Epithelial cell of proximal tubule (primary cell): Measurements from ENCODE around the gene MYLK4. TPM values are rescaled to one million over a fixed set of nuclear protein-coding genes. Genes with fewer than 3 reads are reported as not detected.

Experiments
- DNase-seq: peaks from one replicate; pipeline ENCODE4 v3.0.0-alpha.2; 2011; ENCODE audit warnings: low read depth
- H3K4me3 ChIP-seq: 2 replicates; pipeline ENCODE4 v1.5.1; 2011; ENCODE audit warnings: low read depth, mild to moderate bottlenecking, low read length
- total RNA-seq: library from RNA; depleted of rRNA; stranded (reverse); fragments of >200 nt; gene quantifications from 2 replicates; pipeline ENCODE4 v1.2.3, GENCODE V29; 2015
- TF ChIP-seq, protein P1 (sequence below): conservative IDR thresholded peaks from 2 replicates; pipeline ENCODE4 v1.5.1; 2012; ENCODE audit warnings: low read depth, mild to moderate bottlenecking, low read length

Gene MYLK4
- total RNA-seq, 1 donor from 2014 or later = 0.46 TPM

DNA sequence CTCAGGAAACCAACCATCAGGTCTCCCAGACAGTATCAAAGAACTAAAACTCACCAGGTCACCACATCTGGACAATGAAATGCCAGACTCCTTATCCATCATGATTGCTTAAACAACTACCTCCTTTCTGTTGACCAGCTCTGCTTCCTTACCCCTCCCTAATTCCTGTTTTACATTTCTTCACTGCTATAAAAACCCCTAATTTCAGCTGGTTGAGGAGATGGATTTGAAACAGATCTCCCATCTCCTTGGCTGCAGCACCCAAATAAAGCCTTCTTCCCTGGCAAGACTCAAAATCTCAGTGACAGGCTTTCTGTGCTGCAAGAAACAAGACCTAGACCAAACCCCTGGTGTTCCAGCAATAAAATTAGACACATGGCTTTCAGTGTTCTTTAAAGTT is 40.3 kb downstream of the MYLK4 start:
- no peak overlapping the region for H3K4me3 ChIP-seq
- DNase-seq = no peak
- TF ChIP-seq, protein P1, sequence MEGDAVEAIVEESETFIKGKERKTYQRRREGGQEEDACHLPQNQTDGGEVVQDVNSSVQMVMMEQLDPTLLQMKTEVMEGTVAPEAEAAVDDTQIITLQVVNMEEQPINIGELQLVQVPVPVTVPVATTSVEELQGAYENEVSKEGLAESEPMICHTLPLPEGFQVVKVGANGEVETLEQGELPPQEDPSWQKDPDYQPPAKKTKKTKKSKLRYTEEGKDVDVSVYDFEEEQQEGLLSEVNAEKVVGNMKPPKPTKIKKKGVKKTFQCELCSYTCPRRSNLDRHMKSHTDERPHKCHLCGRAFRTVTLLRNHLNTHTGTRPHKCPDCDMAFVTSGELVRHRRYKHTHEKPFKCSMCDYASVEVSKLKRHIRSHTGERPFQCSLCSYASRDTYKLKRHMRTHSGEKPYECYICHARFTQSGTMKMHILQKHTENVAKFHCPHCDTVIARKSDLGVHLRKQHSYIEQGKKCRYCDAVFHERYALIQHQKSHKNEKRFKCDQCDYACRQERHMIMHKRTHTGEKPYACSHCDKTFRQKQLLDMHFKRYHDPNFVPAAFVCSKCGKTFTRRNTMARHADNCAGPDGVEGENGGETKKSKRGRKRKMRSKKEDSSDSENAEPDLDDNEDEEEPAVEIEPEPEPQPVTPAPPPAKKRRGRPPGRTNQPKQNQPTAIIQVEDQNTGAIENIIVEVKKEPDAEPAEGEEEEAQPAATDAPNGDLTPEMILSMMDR = no peak

DNA sequence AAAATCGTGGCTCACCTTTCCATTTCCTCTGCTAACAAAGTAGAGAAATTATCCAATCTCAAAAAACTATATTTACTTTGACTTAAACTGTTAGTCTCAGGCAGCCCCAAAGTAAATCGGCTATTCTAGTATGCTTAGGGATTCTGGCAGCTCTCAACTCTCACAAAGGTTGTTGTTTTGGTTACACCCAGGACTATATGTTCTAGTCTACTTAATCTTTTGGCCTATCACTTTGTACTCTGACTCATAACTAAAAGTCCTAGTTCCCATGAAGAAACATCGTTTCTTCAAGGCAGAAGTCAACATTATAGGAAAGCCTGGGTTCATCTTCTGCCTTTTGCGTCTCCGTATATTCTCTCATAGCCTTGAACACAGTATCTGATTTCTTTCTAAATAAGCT is 42.3 kb downstream of the MYLK4 start:
- H3K4me3 ChIP-seq = no peak overlapping the region
- DNase-seq = no peak
- TF ChIP-seq, protein P1 = no peak

DNA sequence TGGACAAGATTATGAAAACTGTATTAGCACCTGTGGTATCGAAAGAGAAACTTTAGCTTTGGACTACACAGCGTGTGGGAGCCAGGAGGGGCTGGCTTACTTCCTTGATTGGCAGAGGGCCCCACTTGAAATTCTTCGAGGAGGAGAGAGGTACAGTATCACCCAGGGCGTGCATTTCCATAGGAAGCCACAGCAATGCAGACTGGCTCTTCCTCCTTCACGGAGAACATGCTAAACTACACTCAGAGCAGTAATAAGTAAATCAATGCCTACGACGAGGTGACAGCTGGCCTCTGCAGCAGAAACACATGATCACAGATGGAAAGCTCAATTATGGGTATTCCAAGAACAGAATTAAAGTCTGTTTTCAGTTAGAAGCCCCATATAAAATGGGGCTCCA is 44.2 kb downstream of the MYLK4 start:
- no peak overlapping the region for H3K4me3 ChIP-seq
- TF ChIP-seq, protein P1 = no peak
- no peak for DNase-seq

DNA sequence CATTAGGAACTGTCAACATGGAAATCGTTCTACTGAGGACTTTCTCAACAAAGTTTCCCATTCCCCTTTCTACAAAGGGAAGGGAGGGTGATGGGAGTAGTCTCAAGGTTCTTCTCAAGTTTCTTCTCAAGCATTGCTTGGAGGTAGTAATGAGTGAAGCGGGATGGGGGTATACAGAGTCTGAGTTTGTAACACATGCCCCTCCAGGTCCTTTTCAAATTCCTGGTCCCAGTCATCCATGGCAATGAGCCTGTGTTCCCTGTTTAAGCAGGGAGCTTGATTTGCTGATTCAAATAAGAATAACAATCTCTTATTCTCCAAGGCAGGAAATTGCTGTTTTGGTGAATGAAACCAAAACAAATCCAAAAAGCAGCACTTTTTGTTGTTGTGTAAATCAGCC is 45.5 kb downstream of the MYLK4 start:
- TF ChIP-seq, protein P1 = no peak
- DNase-seq = no peak
- H3K4me3 ChIP-seq = no peak overlapping the region

DNA sequence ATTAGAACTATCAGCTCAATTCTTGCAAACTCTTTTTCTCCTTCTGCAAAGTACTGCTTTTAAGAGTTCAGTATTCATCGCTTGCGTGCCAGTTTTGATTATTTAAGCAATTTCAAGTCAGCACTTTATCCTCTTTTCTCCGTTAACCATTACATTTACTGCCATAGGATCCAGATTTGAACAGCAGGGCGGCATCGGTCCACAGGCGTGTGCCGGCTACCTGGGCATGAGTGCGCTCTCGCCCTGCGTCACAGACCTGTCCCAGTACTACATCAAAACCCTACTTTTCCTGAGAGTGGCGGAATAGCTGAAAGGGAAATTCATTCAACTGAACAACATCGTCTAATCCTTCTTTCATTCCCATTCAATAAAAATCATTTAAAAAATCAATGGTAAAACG is 53.4 kb downstream of the MYLK4 start:
- H3K4me3 ChIP-seq = no peak overlapping the region
- TF ChIP-seq, protein P1 = no peak
- no peak for DNase-seq

DNA sequence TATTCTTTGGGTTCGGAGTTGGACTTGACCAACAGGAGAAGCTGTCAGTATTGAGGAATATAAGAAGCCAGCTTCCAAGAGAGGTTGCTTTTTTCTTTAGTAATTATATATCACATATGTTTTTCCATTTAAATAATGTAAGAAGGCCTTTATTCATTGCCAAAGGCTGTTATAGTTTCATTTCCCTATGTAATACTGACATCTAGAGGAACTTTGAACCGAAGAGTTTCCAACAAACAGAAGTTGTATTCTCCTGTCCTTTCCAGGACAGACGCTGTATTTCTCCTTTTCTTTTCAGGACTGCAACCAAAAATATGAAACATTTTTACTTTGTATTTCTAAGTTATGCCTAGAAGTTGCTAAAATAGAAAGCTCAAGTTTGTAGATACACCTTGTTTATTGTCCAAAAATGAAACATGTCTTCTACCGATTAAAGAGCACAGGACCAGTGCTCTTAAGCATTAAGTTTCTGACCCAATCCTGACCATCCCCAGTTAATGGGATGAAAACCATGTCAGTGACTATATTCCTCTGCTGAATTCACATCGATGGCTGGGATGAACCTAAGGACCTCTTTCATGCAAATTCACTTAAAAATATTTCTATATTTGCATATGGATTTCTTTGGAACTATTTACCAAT is 55.1 kb downstream of the MYLK4 start:
- no peak overlapping the region for H3K4me3 ChIP-seq
- TF ChIP-seq, protein P1 = peak; percentile 56
- DNase-seq = no peak

DNA sequence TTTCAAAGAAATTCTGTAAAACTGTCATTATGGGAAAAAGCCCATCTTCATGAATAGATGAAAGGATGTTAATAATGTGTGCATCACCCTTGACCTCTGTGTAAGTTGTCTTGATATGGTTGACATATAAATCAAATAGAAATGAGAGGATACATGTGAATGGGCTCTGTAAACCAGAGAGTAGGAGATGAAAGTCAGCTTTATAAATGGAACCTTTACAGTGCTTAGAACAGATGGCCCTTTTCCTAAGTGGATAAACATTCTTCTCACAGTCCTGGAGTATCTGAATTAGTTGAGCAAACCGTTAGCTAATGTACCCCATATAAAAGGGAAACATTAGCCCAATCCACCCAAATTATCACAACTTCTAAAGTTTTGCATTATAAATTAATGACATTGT is 57.5 kb downstream of the MYLK4 start:
- no peak for DNase-seq
- TF ChIP-seq, protein P1 = no peak

More for the DNA sequence above, 57.5 kb downstream of the MYLK4 start:
- H3K4me3 ChIP-seq = no peak overlapping the region
